Measurements from ENCODE around the gene STIM2.
"Not testable (repeated sequence)": the region's sequence is repeated elsewhere in the genome, so short reads cannot be mapped to it uniquely, and the experiment has no call there.

STIM2 gene

DNA sequence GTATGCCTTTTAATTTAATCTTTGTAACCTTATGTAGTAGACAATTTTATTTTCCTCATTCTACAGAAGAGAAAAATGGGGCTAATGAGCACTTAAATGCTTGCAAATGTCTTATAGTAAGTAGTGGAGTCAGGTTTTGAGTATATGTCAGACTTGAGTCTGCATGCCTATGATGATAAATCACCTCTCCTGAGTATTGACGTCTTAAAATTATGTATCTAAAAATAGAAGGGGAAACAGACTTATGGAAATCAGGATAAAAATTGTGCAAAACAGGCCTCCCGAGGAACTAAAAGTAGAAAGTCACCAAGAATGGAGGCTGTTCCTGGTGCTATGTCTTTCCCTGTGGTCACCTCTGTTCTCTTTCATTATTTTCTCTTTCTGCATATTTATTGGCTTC is 92.7 kb downstream of the STIM2 start:
- DNase-seq (ENCODE audit: low spot score), result no peak

DNA sequence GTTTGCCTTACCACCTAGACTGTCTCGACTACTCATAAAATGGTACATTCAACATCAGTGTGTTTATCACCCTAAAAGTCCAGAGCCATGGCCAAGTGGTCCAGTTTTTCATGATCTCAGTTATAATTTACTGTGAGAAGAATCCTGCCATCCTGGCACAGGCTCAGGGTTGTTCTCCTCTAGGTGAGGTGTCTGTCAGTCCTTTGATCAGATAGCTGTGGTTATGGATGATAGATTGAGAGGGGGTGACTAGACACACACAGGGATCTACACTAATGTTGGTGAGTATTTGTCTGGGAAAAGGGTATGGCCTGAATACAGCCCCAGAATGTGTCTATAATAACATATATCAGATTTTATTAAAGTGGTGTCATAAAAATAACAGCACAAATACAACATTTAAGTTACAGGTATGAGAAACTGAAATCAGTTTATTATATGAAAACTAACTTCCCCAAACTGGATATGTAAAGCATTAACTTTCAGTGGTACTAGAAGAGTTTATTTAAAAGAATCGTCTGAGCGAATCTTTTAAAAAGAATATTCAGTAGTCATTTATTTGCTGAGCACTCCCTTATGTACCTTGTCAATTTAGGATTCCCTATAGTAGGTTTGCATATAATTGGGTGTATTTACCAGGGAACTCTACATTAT is 93.3 kb downstream of the STIM2 start:
- no peak for DNase-seq (ENCODE audit: low spot score)

DNA sequence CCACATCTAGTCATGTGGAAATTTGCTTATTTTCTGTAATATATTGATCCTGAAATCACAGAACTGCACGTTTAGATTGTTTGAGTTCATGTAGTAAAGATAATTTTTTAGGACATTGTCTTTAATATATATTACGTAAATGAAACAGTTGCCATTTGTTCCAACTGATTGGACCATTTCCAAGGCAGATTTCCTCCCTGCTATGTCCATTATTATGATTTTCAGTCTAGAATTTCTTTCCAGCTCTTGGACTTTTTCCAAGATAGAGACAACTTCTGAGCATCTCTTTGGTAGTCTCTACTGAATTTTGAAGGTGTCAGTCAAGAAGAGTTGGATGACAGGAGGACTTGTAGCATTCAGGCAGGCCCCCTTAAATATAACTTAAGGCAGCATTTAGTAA is 94.6 kb downstream of the STIM2 start:
- no peak for DNase-seq (ENCODE audit: low spot score)

DNA sequence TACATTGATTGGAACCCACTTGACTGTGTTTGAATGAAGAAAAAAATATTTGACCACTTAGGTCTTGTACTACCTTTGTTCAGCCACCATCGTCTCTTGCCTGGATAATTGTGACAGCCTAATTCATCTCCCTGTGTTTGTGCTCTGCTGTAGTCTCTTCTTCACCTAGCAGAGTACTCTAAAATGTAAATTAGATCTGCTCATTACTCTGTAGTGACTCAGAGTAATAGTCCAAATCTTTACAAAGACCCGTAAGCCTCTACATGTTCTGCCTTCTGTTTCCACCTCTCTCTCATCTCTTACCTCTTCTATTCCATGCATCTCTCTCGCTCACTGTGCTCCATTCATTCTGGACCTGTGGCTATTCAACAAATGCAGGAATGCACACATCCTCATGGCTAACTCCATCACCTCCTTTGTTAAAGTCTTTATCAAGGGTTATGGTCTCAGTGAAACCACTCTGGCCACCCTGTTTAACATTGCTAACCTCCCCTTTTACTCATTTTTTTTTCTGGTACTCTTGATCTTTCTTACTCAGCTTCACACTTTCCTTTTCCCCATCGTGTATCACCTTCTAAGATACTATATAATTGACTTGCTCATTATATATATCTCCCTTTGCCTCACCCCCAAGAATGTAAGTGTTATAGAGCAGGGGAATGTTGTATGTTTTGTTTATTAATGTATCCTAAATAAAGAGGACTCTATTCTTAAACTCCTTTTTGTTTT is 98.4 kb downstream of the STIM2 start:
- no peak for DNase-seq (ENCODE audit: low spot score)

DNA sequence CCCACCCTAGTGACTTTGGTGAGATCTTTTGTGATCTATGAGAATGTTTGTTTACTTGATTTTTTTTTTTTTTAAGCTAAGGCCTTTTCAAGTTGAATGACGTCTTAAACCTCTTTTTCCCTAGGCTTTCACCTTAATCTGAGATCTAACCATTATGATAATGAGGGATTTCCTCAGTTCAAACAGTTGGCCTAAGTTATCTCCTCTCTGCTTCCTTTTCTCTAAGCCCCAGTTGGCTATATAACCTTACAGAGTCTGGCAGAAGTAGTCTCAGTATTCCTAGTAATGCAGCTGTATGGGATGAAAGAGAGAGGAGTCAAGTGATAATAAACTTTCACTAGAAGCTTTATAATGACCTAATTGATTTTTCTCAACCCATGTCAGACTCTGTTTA is 99.0 kb downstream of the STIM2 start:
- no peak for DNase-seq (ENCODE audit: low spot score)

DNA sequence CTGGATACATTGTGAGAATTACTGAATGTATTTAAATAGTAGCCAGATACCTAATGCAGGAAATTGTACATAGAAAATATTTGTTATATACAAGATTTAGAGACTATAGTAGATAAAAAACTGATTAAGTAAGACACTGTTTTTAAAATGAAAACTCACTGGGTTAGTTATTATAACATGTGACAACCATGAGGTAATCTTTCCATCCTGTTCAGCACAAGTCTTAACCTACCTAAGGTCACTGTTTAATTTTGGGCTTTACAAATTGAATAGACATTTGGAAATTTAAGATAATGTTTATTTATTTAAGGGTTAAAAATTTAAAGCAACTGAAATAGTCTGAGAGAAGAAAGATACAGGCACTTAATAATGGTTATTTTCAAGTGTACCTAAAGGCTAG is 102.1 kb downstream of the STIM2 start:
- no peak for DNase-seq (ENCODE audit: low spot score)

DNA sequence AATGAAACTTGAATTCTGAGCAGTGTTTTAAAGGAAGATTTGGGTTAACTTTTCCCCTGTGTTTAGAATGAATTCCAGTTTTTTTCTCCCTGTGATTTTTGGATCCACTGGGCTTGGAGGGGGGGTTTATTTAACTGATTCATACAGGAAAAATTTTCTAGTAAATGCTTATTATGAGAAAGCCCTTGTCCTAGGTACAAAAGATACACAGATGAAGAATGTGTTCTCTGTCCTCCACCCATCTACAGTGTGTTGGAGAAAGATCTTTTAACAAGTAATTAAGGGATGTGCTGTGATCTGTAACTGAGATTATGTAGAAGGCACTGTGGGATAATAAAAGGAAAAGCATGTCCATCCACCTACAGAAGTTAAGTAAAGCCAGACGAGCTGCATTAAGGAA is 103.9 kb downstream of the STIM2 start:
- DNase-seq (ENCODE audit: low spot score), result no peak

DNA sequence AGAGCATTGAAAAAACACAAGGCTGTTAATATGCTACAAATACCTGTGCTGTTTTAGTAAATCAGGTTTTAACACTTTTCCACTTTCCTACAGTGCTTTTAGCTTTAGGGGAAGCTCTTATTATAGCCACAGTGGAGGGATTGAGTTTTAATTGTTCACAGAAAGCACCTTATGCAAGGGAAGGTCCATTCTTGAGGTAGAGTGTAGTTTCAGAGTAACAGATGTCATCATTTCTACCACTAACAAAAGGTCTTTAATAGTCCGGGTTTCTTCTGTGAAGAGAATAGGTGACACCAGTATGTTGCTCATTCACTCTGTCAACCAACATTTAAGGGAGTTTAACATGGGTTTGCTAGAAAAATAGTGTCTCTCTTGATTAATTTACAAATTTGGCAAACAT is 104.4 kb downstream of the STIM2 start:
- DNase-seq (ENCODE audit: low spot score), result no peak

DNA sequence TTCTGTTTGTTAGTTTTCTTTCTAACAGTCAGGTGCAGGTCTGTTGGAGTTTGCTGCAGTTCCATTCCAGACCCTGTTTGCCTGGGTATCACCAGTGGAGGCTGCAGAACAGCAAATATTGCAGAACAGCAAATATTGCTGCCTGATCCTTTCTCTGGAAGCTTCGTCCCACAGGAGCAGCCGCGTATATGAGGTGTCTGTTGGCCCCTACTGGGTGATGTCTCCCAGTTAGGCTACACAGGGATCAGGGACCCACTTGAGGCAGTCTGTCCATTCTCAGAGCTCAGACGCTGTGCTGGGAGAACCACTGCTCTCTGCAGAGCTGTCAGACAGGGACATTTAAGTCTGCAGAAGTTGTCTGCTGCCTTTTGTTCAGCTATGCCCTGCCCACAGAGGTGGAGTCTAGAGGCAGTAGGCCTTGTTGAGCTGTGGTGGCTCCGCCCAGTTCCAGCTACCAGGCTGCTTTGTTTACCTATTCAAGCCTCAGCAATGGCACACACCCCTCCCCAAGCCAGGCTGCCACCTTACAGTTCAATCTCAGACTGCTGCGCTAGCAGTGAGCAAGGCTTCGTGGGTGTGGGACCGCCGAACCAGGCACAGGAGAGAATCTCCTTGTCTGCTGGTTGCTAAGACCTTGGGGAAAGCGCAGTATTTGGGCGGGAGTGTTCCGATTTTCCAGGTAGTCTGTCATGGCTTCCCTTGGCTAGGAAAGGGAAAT is 115.0 kb downstream of the STIM2 start:
- not testable (repeated sequence) for DNase-seq (ENCODE audit: low spot score)

DNA sequence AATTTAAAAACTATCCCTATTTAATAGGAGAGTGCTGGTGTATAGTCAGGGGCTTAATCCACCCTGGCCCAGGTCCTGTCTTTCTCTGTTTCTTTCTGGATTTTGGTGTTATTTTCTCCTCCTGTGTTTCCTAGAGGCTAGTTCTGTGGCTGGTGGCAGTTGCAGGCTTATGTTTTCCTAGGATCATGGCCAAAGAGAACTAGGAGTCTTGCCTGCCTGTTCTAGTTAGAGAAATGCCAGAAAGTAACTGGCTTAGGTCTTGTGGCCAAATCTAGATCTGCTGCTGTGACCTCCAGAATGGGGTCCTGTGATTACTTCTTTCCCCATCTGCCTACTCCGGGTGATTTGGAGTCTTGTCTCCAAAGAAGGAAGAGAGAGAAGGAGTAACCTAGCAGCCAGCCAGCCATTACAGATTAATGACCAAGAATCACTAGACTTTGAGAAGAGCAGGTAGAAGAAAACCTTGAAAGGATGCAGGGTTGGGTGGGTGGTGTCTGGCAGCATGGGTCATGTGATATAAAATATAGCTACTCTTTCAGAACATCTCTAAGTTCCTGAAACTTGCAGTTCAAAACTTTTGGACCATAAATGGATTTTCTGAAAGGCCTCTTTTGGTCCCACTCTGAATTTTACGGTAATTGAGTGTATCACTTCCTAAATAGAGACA is 117.9 kb downstream of the STIM2 start:
- DNase-seq (ENCODE audit: low spot score), result no peak

DNA sequence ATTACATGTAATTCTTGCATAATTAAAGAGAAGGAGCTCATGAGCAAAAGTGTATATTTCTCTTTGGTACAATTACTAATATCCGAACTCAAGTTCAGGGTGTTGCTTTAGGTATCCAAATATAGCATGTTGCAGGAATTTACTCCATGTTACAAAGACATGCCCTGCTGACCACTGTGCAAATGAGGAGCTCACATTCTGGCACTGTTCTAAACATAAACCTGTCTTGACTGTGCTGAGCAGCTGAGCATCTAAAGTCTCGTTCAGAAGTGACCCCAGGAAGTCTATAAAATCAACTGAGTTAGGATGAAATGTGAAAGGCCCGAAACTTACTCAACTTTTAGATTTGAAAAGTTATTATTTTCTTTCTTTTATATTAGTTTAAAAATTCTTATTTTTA is 124.3 kb downstream of the STIM2 start:
- no peak for DNase-seq (ENCODE audit: low spot score)

DNA sequence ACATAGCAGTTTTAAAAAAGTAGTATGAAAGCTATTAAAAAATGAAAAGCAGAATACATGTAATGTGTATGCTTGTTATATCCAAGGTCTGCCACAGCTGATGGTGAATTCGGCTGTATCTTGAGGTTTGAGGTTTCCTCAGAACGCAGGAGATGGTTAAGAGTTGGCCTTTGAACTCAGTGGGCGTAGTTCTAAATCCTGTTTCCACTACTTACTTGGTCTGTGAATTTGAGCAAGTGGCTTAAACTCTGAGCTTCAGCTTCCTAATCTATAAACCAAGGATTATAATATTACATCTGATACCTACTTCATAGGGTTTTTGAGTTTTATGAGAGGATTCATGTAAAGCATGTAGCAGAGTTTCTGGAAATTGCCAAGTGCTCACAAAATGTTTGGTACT is 125.2 kb downstream of the STIM2 start:
- no peak for DNase-seq (ENCODE audit: low spot score)

DNA sequence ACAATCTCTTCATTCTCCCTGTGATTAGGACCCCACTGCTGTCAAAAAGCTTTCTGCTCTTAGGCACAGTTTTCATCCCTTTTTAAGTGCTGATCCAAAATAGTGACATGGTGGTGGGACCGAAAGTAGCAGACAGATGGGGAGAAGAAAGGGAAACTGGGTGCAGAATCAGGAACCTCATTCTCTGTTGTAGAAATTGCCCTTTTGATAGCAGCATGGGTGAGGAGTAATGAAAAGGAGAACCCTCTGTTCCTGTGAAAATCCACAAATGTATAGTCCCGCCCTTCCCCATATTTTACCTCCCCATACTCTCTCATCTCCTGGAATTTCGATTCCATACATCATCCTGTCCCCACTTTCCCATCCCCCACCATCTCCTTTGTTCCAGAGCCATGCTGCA is 126.5 kb downstream of the STIM2 start:
- no peak for DNase-seq (ENCODE audit: low spot score)

DNA sequence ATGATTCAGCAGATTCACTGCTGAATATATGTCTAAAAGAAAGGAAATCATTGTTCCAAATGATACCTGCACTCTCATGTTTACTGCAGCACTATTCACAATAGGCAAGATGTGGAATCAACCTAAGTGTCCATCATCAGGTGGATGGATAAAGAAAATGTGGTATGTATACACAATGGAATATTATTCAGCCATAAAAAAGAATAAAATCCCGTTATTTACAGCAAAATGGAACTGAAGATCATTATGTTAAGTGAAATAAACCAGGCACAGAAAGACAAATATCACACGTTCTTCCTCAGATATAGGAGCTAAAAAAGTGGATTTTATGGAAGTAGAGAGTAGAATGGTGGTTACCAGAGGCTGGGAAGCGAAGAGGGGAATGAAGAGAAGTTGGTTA is 130.4 kb downstream of the STIM2 start:
- no peak for DNase-seq (ENCODE audit: low spot score)

DNA sequence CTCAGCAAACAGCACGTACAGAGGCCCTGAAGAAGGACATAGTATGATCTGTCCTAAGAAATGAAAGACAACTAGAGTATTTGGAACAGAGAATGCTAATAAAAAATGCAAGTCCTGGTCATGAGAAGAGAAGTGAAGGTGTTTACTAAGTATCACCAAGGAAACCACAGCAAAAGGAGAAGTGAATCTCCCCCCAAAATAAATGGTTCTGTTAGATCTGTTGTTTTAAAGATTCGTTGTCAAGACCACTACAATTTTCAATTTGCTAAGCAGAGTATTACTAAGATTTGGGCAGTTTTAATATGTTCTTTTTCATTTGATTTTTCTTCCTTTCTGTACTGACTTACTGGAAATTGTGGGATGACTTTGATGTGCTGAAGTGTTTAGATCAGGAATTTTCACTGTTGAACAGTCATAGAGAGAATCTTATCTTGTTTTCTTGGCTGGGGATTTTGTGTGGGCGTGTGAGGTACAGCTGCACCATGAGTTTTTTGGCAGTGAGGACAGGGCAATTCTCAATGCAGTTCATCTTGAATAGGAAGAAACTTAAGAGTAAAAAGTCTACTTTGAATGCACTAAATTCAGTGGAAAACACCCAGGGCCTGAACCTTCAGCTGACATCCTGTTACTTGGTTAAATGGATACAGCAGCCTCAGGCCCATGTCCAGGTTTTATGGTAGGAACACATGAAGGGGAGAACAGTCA is 132.2 kb downstream of the STIM2 start:
- DNase-seq (ENCODE audit: low spot score), result no peak

DNA sequence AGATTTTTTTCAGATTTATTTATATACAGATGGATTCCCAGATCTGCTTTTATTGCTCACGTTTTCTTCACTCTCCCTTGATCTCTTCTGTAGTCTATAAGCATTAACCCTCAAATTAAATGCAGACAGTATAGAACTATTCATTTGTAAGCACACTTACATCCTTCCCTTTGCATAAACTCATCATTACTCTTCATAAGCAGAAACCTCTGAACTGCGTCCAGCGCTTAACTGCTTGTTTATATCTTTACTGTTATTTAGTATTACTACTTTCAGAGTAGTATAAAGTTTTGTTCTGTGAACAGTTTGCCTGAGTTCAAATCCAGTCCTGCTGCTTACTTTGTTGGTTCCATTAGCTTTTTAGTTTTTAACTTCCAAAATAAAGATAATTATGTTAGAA is 132.9 kb downstream of the STIM2 start:
- DNase-seq (ENCODE audit: low spot score), result no peak

DNA sequence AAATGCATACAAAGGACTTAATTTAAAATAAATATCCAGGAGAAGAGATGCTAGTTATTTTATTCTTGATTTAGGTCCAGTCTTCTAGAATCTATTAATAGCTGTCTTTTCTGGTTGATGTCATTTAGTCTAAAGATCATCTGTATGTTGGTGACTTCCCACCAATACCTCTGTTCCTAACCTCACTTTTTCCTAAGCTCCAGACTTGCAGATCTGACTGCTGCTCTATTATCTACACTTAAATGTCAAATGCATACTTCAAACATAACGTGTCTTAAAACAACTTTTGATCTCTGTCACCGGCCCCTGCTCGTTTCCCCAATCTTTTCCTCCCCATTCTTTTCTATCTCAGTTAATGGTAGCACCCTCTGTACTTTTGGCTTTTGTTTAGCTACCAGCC is 133.3 kb downstream of the STIM2 start:
- DNase-seq (ENCODE audit: low spot score), result no peak

DNA sequence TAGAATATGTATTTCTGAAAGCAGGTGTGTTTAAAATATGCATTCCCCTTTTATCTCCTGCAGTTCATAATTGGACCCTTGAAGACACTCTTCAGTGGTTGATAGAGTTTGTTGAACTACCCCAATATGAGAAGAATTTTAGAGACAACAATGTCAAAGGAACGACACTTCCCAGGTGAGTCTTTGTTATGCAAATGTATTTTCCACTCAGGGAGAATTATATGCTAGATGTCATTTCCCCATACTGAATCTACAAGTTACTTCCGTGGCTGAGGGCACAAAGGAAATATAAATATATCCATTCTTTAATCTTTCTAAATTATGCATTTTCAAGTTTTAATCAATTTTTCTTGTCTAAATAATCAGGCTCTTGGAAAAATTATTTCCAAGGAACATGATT is 134.7 kb downstream of the STIM2 start:
- DNase-seq (ENCODE audit: low spot score), result no peak

DNA sequence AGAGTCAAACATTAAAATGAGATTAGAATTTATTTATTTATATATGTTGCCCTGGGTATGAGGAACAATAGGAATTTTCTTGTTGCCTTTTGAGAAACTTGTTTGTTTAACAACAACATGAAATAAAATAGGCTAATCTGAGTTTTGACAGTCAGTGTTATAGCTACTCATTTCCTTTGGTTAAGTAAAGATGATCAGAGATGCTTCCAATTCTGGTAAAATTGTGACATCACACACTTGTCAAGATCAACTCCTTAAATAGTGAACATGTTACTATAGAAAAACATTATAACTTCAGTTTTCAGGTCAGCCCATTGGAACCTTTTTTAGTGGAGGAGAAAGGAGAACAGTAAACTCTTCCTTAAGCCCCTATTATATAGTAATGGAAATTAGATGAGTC is 136.1 kb downstream of the STIM2 start:
- no peak for DNase-seq (ENCODE audit: low spot score)

DNA sequence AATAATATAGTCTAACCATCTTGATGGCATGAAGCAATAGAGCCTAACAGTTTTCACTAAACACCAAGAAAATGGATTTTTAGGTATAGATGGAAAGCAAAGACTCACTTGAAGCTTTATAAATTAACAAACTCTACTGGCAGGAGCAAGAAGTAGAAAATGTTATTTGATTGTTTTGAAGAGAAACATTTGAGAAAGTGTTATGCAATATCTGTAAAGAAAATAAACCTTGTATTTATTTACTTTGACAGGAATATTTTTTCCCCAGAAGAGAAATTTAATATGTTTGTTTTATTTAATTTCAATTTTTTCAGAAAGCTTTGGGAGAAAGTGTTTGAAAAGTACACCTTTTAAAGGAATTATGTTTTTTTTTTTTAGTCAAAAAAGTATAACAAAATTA is 139.0 kb downstream of the STIM2 start:
- no peak for DNase-seq (ENCODE audit: low spot score)

DNA sequence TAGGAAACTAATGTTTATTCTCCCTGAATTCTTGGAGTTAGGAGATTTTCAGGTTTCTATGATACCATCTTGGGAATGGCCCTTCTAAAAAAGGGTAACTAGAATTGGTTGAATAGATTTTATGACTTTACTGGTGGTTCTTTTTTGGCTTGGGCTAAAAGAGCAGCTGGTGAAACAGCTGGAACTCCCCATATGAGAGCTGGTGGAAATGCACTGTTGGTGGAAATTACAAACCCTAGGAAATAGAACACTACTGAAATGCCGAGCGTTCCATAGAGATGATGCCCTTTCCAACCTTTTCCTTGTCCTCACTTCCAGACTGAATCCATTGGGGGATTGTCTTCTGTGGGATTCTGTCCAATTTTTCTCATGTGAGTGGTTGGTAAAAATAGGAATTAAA is 139.5 kb downstream of the STIM2 start:
- DNase-seq (ENCODE audit: low spot score), result no peak

DNA sequence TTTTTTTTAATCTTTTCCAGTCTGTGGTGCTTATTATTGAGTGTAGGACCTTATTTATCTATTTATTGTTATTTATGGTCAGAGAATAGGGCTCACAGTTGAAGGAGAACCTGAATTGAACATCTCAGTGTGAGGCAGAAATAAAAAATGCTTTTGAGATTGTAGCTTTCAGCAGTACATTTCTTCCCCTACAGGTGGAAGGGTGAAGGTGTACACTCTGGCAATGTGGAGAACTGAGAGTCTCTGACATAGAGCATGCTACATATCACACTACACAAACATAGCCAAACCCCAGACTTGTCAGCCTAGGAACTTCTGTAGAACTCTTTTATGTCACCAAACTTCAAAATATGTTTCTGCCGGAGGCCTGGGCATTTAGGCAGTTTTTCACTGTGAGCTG is 140.2 kb downstream of the STIM2 start:
- DNase-seq (ENCODE audit: low spot score), result no peak
